Psoas muscle (tissue), 8 donors: ENCODE data around the gene CAMTA1. TPM values are rescaled to one million over a fixed set of nuclear protein-coding genes. Genes with fewer than 3 reads are reported as not detected.

Experiments
- ATAC-seq, 4 donors: fragments of 200-7000 bp; cut with Tn5 transposase; one replicate each; pipeline ENCODE4 v1.9.1; 2020; ENCODE audit warnings: moderate library complexity in 3 of 4, mild to moderate bottlenecking in 2 of 4
- DNase-seq, 2 donors: peaks; one replicate each; pipeline ENCODE4 v3.0.0-alpha.2; 2020
- H3K27ac ChIP-seq: fragments of 200-600 bp; one replicate; pipeline ENCODE4 v1.8.0; 2022
- H3K27me3 ChIP-seq, 3 donors: fragments of 200-600 bp in 1 of 3; one replicate each; pipeline versions ENCODE4 v1.6.1 to v1.8.0; 2013 to 2022; ENCODE audit warnings: low read length in 2 of 3, mild to moderate bottlenecking in 2 of 3, moderate library complexity in 1 of 3; ENCODE audit not compliant: insufficient read depth in 3 of 3
- H3K36me3 ChIP-seq, 2 donors: fragments of 200-600 bp in 1 of 2; one replicate each; pipeline versions ENCODE4 v1.6.1 to v1.8.0; 2013 to 2022; ENCODE audit warnings: low read depth in 1 of 2, mild to moderate bottlenecking in 1 of 2, moderate library complexity in 1 of 2; ENCODE audit not compliant: insufficient read depth in 1 of 2
- H3K4me1 ChIP-seq: fragments of 200-600 bp; one replicate; pipeline ENCODE4 v1.8.0; 2022
- H3K4me3 ChIP-seq: fragments of 200-600 bp; one replicate; pipeline ENCODE4 v1.8.0; 2022; ENCODE audit warnings: mild to moderate bottlenecking
- H3K9me3 ChIP-seq: fragments of 200-600 bp; one replicate; pipeline ENCODE4 v1.8.0; 2022
- CTCF ChIP-seq: fragments of 200-600 bp; IDR thresholded peaks from one replicate; pipeline ENCODE4 v1.8.0; 2022; ENCODE audit warnings: antibody characterized with exemption
- WGBS, 3 donors: extraction: QIAGEN DNeasy Blood & Tissue Kit; methylation state at CpG; one replicate each; pipeline versions ENCODE4 v1.1.6 to v1.1.7; 2013; 5-methylcytosine and 5-hydroxymethylcytosine counted together
- intact Hi-C, 2 donors: fragments of 100-400 bp; cut with DNase I; formaldehyde crosslinking; loops; one replicate each; pipeline versions ENCODE4 v1.11.0 to v1.14.2; 2022
- polyA plus RNA-seq, 3 donors: library from polyadenylated mRNA; stranded (reverse); fragments of 200-250 nt; gene quantifications; one replicate each; pipeline ENCODE4 v1.2.3, GENCODE V29; 2013
- total RNA-seq, 4 donors: library from RNA; stranded (reverse); fragmentation: NEBNext Ultra II Directional in 2 of 4; extraction: Animal tissue kit (Norgen Biotek cat#: 25700) in 2 of 4; gene quantifications; one replicate each; pipeline versions ENCODE4 v1.2.1 to v1.2.4, GENCODE V29; 2021 to 2023
- donor health status: healthy with polysubstance abuse.
- donor health status: DM: no; HTN: no; CAD: no; lungs with moderate emphysema.
- donor health status: Bipolar disorder and iron deficiency.
- donor health status: healthy.
- donor health status: DM: yes; HTN: yes; CAD: no.
- donor health status: DM: no; HTN: no; CAD: no.
- donor health status: DM: no; HTN: no; CAD: no.
- donor health status: DM: yes; HTN: yes; CAD: no.

CAMTA1 gene
- total and polyA plus RNA-seq, 7 donors: 64.6 to 206 (median 76.5) TPM

GRCh38 chr1:7491818-7492173, 706.5 kb downstream of the CAMTA1 start:
- Histone ChIP-seq H3K9me3 (no peaks in the 10 kb centered on the region), H3K27me3 (peaks cover 0 to 17% (median 6%) of the 10 kb centered on the region in 3 donors), H3K4me3 (no peak overlapping the region), H3K36me3 (no peaks in the 10 kb centered on the region), H3K27ac (no peak overlapping the region), H3K4me1 (peaks cover 2% of the 10 kb centered on the region)
- TF ChIP-seq CTCF: no peak
- intact Hi-C loops: no loop called here
- WGBS, 3 donors: 30 to 33% (median 32%) methylated on average over 7 of the region's 7 CpGs
- ATAC-seq (no peak), DNase-seq (no peak)

GRCh38 chr1:7493711-7494454, 708.6 kb downstream of the CAMTA1 start:
- DNase-seq (no peak), ATAC-seq (no peak)
- Histone ChIP-seq H3K36me3 (no peaks in the 10 kb centered on the region), H3K9me3 (no peaks in the 10 kb centered on the region), H3K27ac (no peak overlapping the region), H3K4me3 (no peak overlapping the region), H3K27me3 (peaks cover 0 to 10% (median 3%) of the 10 kb centered on the region in 3 donors), H3K4me1 (peaks cover 4% of the 10 kb centered on the region)
- intact Hi-C loops: no loop called here
- 48 to 67% (median 55%) methylated on average over 17 of the region's 17 CpGs for WGBS, 3 donors
- TF ChIP-seq CTCF: no peak

- DNase-seq (no peak), ATAC-seq (no peak)
- TF ChIP-seq CTCF: no peak
- Histone ChIP-seq H3K4me1 (peaks cover 4% of the 10 kb centered on the region), H3K36me3 (no peaks in the 10 kb centered on the region), H3K4me3 (no peak overlapping the region), H3K9me3 (no peaks in the 10 kb centered on the region), H3K27ac (no peak overlapping the region), H3K27me3 (peaks cover 0 to 5% (median 0%) of the 10 kb centered on the region in 3 donors)
- 58 to 63% (median 60%) methylated on average over 11 of the region's 11 CpGs for WGBS, 3 donors
- intact Hi-C loops: no loop called here
Observed at GRCh38 chr1:7495962-7496361, 710.7 kb downstream of the CAMTA1 start.

DNA sequence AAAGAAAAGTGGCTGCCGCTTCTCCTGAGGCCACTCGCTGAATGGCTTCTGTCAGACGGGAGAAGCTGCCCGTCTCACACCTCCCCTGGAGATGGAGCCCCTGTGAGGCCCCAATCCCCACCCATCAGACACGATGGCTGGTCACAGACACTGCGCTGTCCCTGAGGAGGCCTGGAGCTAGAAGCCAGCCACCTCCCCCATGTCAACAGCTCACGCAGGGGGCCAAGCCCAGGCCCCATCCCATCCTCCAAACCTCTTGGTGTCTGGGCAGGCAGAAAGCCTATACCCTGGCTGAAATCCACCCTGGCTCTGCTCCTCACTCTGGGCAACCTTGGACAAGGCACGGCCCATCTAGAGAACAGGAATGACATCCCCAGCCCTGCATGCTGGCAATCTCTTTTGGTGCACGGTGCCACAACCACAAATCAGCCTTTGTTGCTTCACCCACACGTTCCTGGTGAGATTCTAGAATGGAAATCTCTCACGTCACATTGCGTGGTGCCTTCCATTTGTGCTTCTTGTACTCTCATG, 711.9 kb downstream of the CAMTA1 start:
- TF ChIP-seq CTCF: no peak
- Histone ChIP-seq H3K36me3 (no peaks in the 10 kb centered on the region), H3K9me3 (no peaks in the 10 kb centered on the region), H3K4me1 (peaks cover 4% of the 10 kb centered on the region), H3K27me3 (peaks cover 0 to 5% (median 0%) of the 10 kb centered on the region in 3 donors), H3K4me3 (no peak overlapping the region), H3K27ac (no peak overlapping the region)
- intact Hi-C loops: no loop called here
- WGBS, 3 donors: 59 to 67% (median 59%) methylated on average over 12 of the region's 12 CpGs
- DNase-seq: peak in 1 of 2 donors; percentile 8
- peak; percentile 39 to 79 (median 51) for ATAC-seq
